Measurements from ENCODE around the gene LCE2D.
"Not testable (repeated sequence)": the region's sequence is repeated elsewhere in the genome, so short reads cannot be mapped to it uniquely, and the experiment has no call there.

Gene LCE2D, protein sequence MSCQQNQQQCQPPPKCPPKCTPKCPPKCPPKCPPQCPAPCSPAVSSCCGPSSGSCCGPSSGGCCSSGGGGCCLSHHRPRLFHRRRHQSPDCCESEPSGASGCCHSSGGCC

GRCh38 chr1:152663098-152663497 is at the start of gene LCE2D:
Gene LCE2D, plus strand, starts transcription at chr1:152663380. Its CDS starts 726 bp downstream, at chr1:152664106.
- no peak for DNase-seq

DNA sequence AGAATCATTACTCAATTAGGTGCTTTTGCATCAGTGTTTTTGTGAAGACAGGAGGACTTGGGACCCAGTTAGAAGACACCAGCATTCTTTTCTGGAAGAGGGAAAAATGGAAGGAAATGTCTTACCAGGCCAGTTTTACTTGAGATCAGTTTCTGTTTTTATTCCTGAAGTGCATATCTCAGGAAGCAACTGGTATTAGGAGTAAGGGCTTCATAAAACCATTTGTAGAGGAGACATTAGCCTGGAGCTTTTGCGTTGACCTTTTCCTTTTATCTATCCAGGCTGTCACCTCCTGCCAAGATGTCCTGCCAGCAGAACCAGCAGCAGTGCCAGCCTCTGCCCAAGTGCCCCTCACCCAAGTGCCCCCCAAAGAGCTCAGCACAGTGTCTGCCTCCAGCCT is 49.7 kb upstream of the LCE2D start, which contains the start of gene LCE3B:
Gene LCE3B, plus strand, starts transcription at position 301 of the 400 bp plus-strand sequence. Its CDS starts 0 bp downstream, at position 301.
- DNase-seq = no peak

- no peak for DNase-seq
Measured at GRCh38 chr1:152621993-152622392, 41.2 kb upstream of the LCE2D start.

GRCh38 chr1:152622803-152623202 is 40.4 kb upstream of the LCE2D start, which contains the start of gene LCE3A:
Gene LCE3A, minus strand, starts transcription at chr1:152623103. Its CDS starts 0 bp downstream, at chr1:152623103.
- no peak for DNase-seq

- no peak for DNase-seq
Measured at GRCh38 chr1:152623203-152623844, 39.9 kb upstream of the LCE2D start.

DNA sequence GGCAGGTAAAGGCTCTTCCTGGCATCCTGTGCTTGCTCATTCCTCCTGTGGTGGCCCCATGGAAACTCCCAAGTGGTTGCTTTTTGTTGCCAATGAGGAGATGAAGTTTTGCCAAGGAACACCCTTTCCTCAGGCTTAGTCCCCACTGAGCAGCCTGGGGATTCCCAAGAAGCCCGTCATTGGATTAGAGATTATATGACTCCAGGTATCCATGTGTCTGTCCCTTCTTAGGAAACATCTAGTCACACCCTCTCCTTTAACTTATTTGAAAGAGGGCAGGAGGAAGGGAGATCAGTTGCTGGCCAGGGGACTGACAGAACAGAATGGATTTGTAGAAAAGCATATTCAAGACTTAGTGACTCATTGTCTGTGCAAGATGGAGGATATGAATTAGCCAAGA is 36.4 kb upstream of the LCE2D start:
- no peak for DNase-seq

DNA sequence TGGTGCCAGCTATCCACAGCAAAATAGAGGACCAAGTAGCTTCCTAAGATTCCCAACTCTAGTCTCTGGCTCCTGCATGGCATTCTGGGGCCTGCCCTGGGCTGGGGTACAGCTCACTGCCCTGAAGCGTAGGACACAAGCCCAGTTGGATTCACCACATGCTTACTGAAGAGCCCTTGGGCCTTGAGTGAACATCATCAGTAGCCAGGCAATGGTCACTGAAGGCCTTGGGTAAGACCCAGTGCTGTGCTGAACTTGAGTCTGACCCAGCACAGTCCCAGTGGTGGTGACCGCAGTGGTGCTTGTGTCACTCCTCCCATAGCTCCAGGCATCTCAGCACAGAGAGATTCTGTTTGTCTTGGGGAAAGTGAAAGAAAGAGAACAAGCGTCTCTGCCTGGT is 32.6 kb upstream of the LCE2D start:
- DNase-seq = no peak

- DNase-seq = no peak
Measured at GRCh38 chr1:152640351-152640750, 22.8 kb upstream of the LCE2D start.

GRCh38 chr1:152643945-152644344 is 19.2 kb upstream of the LCE2D start:
- DNase-seq = no peak

DNA sequence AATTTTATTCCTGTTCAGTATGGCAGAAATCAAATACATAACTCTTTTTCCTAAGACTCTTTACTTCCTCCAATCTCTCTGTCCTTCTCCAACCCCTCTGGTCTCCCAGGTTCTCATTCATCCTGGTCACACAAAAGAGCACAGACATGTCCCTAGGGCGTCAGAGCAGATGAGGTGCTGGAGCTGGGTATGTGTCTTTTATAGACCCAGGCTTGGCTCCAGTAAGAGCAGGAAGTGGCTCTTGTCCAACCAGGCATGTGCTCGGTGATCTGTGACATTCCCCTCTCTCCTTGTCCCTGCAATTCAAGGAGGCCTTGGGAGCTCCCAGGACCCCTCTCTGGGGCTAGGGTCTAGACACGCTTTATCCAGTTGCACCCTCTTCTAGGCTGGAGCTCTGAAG is 18.0 kb upstream of the LCE2D start:
- no peak for DNase-seq

- DNase-seq = no peak
Measured at GRCh38 chr1:152646656-152647055, 16.5 kb upstream of the LCE2D start.

DNA sequence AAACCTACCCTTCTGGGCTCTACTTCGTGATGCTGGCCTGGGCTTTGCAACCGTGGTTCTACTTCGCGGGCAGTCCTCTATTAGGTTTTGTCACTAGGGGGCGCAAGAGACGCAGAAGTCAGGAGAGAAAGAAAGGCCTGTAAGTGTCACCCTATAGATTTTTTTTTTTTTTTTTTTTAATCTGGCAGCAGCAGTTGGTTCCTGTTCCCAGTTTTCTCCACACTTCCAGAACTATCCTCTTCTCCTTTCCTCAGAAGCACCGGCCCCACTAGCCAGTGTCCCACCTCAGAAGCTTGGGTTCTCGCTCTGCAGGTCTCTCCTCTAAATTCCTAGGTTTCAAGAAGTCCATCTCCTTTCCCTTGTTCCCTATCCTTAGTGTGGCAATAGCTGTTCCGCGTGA is 9.1 kb upstream of the LCE2D start:
- DNase-seq = no peak

DNA sequence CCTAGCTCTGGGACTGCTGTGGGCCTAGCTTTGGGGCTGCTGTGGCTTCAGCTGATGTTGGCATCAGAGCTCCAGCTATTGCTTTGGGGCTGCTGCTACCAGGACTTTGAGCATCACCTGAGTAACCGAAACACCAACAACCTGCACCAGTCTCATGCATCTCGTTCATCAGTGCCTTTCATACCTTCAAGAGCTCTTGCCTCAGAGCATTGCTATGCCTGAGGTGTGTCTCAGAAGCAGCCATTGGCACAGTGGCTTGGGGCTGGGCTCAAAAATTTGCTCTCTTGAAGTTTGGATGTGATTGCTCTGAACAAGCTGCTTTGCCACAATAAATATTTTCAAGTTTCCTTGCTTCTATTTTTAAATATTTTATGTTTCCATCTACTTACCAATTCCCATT is 6.7 kb upstream of the LCE2D start:
- DNase-seq = no peak

DNA sequence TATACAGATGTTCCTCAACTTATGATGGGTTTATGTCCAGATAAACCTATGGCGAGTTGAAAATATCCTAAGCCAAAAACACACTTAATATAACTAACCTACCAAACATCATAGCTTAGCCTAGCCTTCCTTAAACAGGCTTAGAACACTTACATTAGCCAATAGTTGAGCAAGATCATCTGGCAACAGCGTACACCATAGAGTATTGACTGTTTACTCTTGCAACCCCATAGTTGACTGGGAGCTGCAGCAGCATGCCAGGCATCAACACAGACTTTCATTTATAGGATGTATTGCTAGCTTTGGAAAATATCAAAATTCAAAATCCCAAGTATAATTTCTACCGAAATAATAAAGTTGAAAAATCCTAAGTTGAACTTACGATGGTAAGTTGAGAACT is 5.5 kb upstream of the LCE2D start:
- no peak for DNase-seq

DNA sequence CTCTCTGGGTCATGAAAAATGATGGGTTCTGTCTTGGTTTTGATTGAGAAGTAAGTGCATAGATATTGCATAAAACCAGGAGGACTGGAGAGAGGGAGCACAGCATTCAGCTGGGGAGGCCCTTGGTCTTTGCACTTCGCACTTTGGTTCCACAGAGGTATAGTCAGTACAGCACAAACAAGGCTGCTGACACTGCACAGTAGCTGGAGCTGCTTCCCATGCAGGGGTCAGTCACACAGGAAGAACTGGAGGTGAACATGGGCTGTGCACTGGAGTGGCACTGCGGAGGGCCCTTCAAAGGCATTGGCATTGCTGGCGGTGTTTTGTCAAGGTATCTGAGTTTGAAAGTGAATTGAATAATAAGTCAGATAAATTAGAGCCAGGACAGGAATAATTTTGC is 4.5 kb upstream of the LCE2D start:
- no peak for DNase-seq

DNA sequence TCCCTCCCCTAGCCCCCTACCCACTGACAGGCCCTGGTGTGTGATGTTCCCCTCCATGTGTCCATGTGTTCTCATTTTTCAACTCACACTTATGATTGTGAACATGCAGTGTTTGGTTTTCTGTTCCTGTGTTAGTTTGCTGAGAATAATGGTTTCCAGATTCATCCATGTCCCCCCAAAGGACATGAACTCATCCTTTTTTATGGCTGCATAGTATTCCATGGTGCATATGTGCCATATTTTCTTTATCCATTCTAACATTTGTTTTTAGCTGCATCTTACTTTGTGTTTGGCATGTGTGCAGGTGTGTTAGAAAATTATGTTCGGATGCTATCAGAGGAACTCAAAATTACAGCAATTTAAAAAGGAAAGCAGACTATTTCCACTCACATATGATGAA is 3.0 kb downstream of the LCE2D start:
- DNase-seq = not testable (repeated sequence)

DNA sequence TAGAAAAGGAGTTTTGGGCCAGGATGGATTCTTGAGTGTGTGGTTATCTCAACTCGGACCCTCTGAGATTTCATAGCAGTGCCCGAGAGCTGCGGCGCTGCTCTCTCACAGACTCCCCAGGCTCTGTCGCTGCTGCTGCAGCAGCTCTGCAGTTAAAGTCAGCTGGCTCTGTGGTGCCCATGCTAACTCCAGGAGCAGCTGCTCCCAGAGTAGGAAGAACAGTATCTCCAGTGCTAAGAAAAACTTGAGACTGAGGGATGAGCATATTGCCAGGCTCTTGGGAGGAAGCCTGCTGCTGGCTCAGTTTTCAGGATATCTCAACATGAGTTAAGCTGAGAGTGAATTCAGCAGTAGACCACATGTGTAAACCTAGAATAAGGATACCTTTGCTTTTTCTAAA is 4.5 kb downstream of the LCE2D start:
- no peak for DNase-seq

DNA sequence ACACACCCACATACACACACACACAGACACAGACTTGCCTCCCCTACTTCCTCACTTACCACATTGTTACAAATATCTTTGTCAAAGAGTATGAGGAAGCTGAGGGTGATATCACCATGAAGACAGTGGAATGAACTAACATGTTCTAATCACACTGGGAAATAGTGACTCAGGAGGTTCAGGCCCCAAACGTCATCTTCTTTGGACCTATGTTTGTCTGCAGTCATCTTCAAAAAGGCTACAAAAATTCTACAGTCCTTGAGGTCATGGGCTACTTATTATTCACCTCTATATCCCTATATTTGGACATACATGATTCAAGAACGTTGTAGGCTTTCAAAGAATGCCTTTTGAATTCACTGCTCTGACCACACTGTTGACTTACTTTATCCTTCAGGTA is 9.8 kb downstream of the LCE2D start:
- no peak for DNase-seq

DNA sequence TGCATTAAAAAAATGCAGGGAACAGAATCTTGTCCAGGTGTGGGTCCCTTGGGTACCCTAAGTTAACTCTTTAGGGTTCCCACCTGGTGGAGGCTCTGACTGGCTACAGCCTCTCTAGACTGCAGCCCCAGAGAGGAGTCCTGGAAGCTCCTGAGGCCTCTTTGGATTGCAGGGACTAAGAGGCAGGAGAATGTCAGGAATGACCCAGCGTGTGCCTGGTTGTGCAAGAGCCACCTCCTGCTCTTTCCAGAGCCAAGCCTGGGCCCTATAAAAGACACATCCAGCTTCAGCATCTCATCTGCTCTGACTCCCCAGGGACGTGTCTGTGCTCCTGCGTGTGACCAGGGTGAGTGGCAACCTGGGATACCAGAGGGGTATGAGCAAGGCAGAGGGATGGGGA is 11.8 kb downstream of the LCE2D start, which contains the start of gene LCE2C:
Gene LCE2C, plus strand, starts transcription at position 297 of the 400 bp plus-strand sequence. CDS start 737 bp downstream, outside the sequence.
- DNase-seq = not testable (repeated sequence)

DNA sequence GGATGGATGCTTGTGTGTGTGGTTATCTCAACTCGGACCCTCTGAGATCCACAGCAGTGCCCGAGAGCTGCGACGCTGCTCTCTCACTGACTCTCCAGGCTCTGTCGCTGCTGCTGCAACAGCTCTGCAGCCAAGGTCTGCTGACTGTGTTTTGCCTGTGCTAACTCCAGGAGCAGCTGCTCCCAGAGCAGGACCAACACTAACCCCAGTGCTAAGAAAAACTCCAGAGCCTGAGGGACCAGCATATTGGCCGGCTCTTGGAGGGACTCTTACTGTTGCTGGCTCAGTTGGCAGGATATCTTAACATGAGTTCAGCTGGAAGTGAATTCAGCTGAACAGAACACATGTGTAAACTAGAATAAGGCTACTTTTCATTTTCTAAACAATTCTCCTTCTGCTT is 16.3 kb downstream of the LCE2D start:
- no peak for DNase-seq

GRCh38 chr1:152681616-152682015 is 18.4 kb downstream of the LCE2D start:
- DNase-seq = no peak

DNA sequence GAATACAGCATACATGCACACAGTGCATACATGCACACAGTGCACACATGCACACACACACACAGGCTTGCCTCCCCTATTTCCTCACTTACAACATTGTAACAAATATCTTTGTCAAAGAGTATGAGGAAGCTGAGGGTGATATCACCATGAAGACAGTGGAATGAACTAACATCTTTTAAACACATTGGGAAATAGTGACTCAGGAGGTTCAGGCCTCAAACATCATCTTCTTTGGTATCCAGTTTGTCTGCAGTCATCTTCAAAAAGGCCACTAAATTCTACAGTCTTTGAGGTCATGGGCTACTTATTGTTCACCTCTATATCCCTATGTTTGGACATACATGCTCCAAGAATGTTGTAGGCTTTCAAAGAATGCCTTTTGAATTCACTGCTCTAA is 20.7 kb downstream of the LCE2D start:
- no peak for DNase-seq

- not testable (repeated sequence) for DNase-seq
Measured at GRCh38 chr1:152685823-152686222, 22.6 kb downstream of the LCE2D start, which contains the start of gene LCE2B. Gene LCE2B, plus strand, starts transcription at chr1:152686123. Its CDS starts 721 bp downstream, at chr1:152686844.

- no peak for DNase-seq
Measured at GRCh38 chr1:152697701-152698600, 34.8 kb downstream of the LCE2D start, which contains the start of gene LCE2A. Gene LCE2A, plus strand, starts transcription at chr1:152698345. Its CDS starts 557 bp downstream, at chr1:152698902.

Measured in islet precursor cell (in vitro differentiated cells).